SK-N-MC (cell line): ENCODE data around the gene MPO.

Source experiments
- DNase-seq: peaks from one replicate; pipeline ENCODE4 v3.0.0-alpha.2; 2011; ENCODE audit warnings: low read depth, low spot score
- H3K27ac ChIP-seq: fragments of 200-600 bp; sonication (generic); 2 replicates; pipeline ENCODE4 v1.5.1; 2016; ENCODE audit warnings: mixed run types
- H3K36me3 ChIP-seq: fragments of 200-600 bp; sonication (generic); 2 replicates; pipeline ENCODE4 v1.6.1; 2017; ENCODE audit warnings: antibody characterized with exemption, low read length, mixed read lengths; ENCODE audit not compliant: insufficient read depth
- H3K4me3 ChIP-seq: fragments of 200-600 bp; sonication (generic); 2 replicates; pipeline ENCODE4 v1.5.1; 2016
- H3K9ac ChIP-seq: fragments of 200-600 bp; sonication (generic); 2 replicates; pipeline ENCODE4 v1.8.0; 2017; ENCODE audit warnings: mixed run types, mixed read lengths; ENCODE audit not compliant: insufficient read length
- H3K9me3 ChIP-seq: fragments of 200-600 bp; sonication (generic); 2 replicates; pipeline ENCODE4 v1.6.1; 2017; ENCODE audit warnings: low read depth, mild to moderate bottlenecking, antibody characterized with exemption, low read length, moderate library complexity, mixed read lengths
- EZH2 ChIP-seq: fragments of 200-600 bp; sonication (generic); IDR thresholded peaks from one replicate; pipeline ENCODE4 v1.6.1; 2017; ENCODE audit warnings: antibody characterized with exemption
- FOXP2 ChIP-seq: optimal IDR thresholded peaks from 2 replicates; pipeline ENCODE3; 2011; ENCODE audit warnings: mild to moderate bottlenecking, moderate library complexity; ENCODE audit not compliant: insufficient read depth; ENCODE audit errors: extremely low read length, control extremely low read depth
- POLR2AphosphoS5 ChIP-seq: IDR thresholded peaks from 2 replicates; pipeline ENCODE4 v1.6.1; 2012; ENCODE audit warnings: mild to moderate bottlenecking, low read depth, low read length, borderline replicate concordance

The MPO gene

DNA sequence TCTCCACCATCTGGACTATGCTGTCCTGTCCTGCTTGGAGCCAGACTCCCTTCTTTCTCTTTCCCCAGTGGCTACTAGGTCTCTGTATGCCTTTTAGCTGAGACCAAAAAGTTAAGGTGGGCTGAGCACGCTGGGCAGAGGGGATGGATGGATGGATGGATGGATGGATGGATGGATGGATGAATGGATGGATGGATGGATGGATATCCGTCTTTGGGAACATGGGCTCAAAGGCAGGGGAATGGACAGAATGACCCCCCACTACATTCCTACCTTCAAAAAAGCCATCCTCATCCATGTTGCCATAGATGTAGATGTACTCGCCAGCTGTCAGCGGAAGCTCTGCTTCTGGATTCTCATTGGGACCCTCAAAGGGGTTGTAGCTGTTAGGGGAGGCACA is 35.0 kb upstream of the MPO start:
- Histone ChIP-seq H3K9me3 (no peaks in the 10 kb centered on the region), H3K4me3 (no peak overlapping the region), H3K9ac (no peak overlapping the region), H3K27ac (no peak overlapping the region), H3K36me3 (no peaks in the 10 kb centered on the region)
- DNase-seq: no peak
- no peak for TF ChIP-seq POLR2AphosphoS5
- no peak for TF ChIP-seq EZH2
- TF ChIP-seq FOXP2: no peak

DNA sequence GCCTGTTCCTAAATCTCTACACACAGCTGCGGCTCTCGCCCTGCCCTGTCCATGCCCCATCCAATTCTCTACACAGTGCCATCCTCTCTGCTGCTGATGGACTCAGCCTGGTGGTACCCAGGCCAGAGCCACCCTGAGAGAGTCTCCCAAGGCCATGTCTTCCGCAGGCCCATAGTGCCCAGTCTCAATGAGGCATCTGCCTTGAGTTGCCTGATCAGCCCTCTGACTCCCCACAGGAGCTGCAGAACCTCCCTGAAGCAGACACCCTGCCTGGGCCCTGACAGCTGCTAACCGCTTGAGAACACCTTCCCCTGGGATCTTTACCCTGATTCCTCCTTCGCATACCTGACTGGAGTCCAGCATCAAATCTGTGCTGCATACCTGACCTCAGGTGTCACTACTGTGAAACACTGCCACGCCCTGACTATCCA is 34.6 kb upstream of the MPO start:
- Histone ChIP-seq H3K36me3 (no peaks in the 10 kb centered on the region), H3K27ac (no peak overlapping the region), H3K9ac (no peak overlapping the region), H3K9me3 (no peaks in the 10 kb centered on the region), H3K4me3 (no peak overlapping the region)
- TF ChIP-seq EZH2 (no peak), POLR2AphosphoS5 (no peak), FOXP2 (no peak)
- no peak for DNase-seq

DNA sequence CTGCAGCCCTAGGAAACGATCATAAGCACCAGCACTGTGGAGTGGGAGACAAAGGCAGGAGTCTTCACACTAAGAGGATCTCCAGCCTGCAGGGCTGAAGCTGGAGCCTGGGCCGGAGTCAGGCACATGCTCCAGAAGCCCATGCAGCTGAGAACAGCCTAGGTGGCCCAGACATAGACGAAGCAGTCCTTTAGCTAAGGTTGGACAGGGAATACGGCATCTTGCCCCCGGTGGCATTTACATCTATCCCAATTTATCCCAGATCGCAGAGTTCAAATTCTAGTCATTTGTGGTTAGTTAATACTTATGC is 33.9 kb upstream of the MPO start:
- no peak for TF ChIP-seq FOXP2
- no peak for TF ChIP-seq POLR2AphosphoS5
- no peak for TF ChIP-seq EZH2
- Histone ChIP-seq H3K27ac (no peak overlapping the region), H3K4me3 (no peak overlapping the region), H3K9me3 (no peaks in the 10 kb centered on the region), H3K36me3 (no peaks in the 10 kb centered on the region), H3K9ac (no peak overlapping the region)
- no peak for DNase-seq

DNA sequence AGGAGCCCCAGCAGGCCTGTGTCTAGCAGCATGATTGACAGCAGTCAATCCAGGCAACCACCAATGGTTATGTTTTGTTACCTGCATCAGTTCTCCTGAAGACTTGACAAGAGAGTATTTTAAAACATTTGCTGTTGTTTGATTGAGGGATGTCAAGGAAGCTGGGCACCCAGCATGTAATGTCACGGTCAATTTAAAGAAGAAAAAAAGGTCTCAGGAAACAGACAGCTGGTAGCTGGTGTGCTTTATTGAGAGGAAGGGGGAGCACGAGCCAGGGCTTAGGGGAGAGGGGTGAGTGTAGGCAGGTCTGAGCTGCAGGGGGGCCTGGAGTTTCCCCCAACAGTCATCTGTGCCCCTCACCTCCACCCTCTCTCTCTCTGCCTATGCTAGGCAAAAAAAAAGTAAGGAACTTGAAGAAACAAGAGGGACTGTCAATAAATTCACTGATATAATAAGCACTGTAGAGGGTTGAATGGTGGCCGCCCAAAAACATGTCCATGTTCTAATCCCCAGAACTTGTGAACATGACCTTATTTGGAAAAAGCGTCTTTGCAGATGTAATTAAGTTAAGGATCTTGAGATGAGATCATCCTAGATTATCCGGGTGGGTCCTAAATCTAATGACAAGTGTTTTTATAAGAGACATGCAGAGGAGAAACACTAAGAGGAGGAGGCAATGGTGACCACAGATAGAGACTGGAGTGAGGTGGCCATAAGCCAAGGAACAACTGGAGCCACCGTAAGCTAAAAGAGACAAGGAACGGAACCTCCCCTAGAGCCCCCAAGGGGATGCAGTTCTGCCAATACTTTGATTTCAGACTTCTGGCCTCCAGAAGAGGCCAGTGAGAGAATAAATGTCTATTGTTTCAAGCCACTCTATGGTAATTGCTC is 33.3 kb upstream of the MPO start:
- no peak for DNase-seq
- no peak overlapping the region for H3K4me3 ChIP-seq
- no peak overlapping the region for H3K9ac ChIP-seq
- no peaks in the 10 kb centered on the region for H3K9me3 ChIP-seq
- no peaks in the 10 kb centered on the region for H3K36me3 ChIP-seq
- H3K27ac ChIP-seq: no peak overlapping the region
- TF ChIP-seq FOXP2 (no peak), EZH2 (no peak)

DNA sequence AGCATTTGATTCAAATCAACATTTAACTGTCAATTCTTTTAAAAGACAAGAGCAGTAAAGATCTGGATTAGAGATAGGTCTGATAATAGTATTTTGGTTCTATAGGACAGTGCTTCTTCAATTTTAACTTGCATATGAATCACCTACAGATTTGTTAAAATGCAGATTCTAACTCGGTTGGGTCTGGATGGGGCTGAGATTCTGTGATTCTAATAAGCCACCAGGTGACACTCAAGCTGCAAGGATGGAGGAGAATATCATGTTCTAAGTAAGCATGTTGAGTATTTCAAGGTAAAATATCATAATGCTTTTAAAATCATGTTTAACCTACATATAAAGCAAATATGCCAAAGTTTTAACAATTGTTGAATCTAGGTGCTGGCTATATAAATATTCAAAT is 32.1 kb upstream of the MPO start:
- TF ChIP-seq EZH2: no peak
- no peak for TF ChIP-seq POLR2AphosphoS5
- no peak for TF ChIP-seq FOXP2
- Histone ChIP-seq H3K9ac (no peak overlapping the region), H3K36me3 (no peaks in the 10 kb centered on the region), H3K27ac (no peak overlapping the region), H3K4me3 (no peak overlapping the region), H3K9me3 (no peaks in the 10 kb centered on the region)
- no peak for DNase-seq

DNA sequence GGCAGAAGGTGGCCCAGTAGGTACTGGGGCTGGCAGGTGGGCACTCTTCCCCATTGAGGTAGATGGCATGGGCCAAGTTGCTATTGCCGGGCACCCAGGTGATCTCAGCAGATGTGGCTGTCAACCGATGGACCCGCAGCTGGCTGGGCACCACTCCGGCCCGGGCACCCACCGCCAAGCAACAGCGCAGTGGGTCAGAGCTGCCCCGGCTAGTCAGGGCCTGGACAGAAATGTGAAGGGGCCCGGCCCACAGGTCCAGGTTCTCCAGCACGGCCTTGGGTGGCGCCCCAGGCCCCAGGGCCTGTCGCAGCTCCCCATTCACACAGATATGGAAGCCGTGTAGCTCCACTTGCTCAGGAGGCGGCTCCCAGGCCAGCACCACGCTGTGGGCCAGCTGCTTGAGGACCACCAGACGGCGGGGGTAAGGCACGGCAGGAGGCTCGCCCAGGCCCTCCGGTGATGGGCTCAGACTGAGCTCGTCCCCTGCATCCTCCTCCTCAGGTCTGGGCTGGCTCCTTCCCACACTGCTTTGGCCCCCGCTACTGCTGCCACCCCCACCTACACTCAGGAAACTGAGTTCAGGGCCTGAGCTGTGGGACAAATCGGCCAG is 31.4 kb upstream of the MPO start:
- Histone ChIP-seq H3K4me3 (no peak overlapping the region), H3K36me3 (no peaks in the 10 kb centered on the region), H3K9me3 (no peaks in the 10 kb centered on the region), H3K27ac (no peak overlapping the region), H3K9ac (no peak overlapping the region)
- no peak for DNase-seq
- TF ChIP-seq POLR2AphosphoS5 (no peak), FOXP2 (no peak), EZH2 (no peak)

DNA sequence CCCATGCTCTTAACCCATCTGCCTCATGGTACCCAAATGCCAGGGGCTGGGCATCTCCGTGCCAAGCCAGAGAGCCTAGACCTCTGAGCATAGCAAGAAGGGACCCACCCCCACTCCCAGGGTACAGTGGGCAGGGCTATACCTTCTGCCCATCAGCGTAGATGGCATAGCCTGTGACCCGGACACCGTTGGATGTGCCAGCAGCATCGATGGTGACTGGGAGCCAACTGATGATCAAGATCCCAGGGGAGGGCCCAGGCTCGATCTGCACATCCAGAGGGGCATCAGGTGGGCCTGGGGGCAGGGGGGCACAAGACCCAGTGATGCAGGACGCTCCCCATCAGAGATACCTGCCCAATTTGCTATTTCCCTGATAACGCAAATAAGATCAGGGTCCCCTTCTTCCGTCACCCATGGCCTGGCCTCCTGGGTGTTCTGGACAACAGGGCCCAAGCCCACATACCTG is 30.7 kb upstream of the MPO start:
- DNase-seq: no peak
- Histone ChIP-seq H3K9me3 (no peaks in the 10 kb centered on the region), H3K27ac (no peak overlapping the region), H3K9ac (no peak overlapping the region), H3K36me3 (no peaks in the 10 kb centered on the region), H3K4me3 (no peak overlapping the region)
- no peak for TF ChIP-seq EZH2
- TF ChIP-seq FOXP2: no peak
- TF ChIP-seq POLR2AphosphoS5: no peak

DNA sequence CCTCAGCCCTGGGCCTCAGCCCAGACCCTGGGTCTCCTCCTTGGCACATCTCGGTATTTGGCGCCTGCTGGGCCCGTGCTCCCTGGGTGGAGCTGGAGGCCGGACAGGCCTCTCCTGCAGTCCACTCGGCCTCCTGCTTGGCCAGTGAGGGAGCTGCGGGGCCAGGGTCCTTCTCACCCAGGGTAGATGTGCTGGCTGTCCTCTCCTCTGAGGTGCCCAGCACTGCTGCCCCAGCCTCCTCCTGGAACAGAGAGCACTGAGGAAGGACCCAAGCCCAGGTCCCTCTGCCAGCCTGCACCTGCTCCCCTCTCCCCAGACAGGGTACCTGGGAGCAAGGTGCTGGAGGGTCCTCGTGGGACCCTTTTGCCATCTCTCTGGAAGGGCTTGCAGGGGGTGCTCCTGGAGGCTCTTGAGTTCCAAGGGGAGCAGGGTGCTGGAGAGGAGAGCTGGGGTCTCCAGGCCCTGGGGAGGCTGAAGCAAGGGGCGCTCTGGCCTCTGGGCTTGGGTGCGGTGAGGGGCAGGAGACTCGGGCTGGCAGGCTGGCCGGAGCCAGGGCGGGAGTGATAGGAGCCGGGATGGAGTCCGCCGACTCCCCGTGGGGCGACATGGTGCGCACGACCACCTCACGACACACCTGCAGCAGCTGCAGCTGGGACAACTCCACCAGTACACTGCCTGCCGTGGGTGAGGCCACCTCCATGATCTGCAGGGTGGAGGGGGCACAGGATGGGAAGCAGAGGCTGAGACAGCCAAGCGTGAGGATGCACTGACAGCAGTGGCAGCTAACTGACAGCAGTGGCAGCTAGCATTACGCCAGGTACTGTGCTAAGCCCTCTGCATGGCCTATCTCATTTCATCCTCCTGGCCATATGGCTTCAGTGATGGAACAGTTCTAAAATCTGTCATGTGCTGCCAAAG is 30.0 kb upstream of the MPO start:
- H3K36me3 ChIP-seq: no peaks in the 10 kb centered on the region
- DNase-seq: no peak

More for the DNA sequence above, 30.0 kb upstream of the MPO start:
- Histone ChIP-seq H3K4me3 (no peak overlapping the region), H3K9me3 (no peaks in the 10 kb centered on the region), H3K27ac (no peak overlapping the region), H3K9ac (no peak overlapping the region)
- TF ChIP-seq EZH2: no peak
- TF ChIP-seq POLR2AphosphoS5: no peak
- TF ChIP-seq FOXP2: no peak
